Neural progenitor cell (in vitro differentiated cells): ENCODE data around the gene HSD17B7.

Source experiments
- EZH2 ChIP-seq: fragments of 200-600 bp; sonication (generic); IDR thresholded peaks from 2 replicates; pipeline ENCODE4 v1.6.1; 2017; ENCODE audit warnings: antibody characterized with exemption, mild to moderate bottlenecking, moderate library complexity
- EZH2phosphoT487 ChIP-seq: fragments of 200-600 bp; sonication (generic); IDR thresholded peaks from 2 replicates; pipeline ENCODE4 v1.6.1; 2017; ENCODE audit warnings: antibody characterized with exemption
- TF ChIP-seq, protein P1 (sequence below): fragments of 200-600 bp; sonication (generic); IDR thresholded peaks from 2 replicates; pipeline ENCODE4 v1.5.1; 2017; ENCODE audit warnings: antibody characterized with exemption, mild to moderate bottlenecking

GRCh38 chr1:162856260-162856659 is 65.8 kb downstream of the HSD17B7 start:
- no peak for TF ChIP-seq EZH2
- TF ChIP-seq, protein P1, sequence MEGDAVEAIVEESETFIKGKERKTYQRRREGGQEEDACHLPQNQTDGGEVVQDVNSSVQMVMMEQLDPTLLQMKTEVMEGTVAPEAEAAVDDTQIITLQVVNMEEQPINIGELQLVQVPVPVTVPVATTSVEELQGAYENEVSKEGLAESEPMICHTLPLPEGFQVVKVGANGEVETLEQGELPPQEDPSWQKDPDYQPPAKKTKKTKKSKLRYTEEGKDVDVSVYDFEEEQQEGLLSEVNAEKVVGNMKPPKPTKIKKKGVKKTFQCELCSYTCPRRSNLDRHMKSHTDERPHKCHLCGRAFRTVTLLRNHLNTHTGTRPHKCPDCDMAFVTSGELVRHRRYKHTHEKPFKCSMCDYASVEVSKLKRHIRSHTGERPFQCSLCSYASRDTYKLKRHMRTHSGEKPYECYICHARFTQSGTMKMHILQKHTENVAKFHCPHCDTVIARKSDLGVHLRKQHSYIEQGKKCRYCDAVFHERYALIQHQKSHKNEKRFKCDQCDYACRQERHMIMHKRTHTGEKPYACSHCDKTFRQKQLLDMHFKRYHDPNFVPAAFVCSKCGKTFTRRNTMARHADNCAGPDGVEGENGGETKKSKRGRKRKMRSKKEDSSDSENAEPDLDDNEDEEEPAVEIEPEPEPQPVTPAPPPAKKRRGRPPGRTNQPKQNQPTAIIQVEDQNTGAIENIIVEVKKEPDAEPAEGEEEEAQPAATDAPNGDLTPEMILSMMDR = no peak
- TF ChIP-seq EZH2phosphoT487 = no peak
